ENCODE data around the gene KCNH4. TPM values are rescaled to one million over a fixed set of nuclear protein-coding genes. Genes with fewer than 3 reads are reported as not detected.

Gene KCNH4
- total and polyA plus RNA-seq, 2 of the 13 experiments (the other 11 are each of a cell fraction or from before 2014, with no cell fraction given): 0.01 to 0.09 TPM

DNA sequence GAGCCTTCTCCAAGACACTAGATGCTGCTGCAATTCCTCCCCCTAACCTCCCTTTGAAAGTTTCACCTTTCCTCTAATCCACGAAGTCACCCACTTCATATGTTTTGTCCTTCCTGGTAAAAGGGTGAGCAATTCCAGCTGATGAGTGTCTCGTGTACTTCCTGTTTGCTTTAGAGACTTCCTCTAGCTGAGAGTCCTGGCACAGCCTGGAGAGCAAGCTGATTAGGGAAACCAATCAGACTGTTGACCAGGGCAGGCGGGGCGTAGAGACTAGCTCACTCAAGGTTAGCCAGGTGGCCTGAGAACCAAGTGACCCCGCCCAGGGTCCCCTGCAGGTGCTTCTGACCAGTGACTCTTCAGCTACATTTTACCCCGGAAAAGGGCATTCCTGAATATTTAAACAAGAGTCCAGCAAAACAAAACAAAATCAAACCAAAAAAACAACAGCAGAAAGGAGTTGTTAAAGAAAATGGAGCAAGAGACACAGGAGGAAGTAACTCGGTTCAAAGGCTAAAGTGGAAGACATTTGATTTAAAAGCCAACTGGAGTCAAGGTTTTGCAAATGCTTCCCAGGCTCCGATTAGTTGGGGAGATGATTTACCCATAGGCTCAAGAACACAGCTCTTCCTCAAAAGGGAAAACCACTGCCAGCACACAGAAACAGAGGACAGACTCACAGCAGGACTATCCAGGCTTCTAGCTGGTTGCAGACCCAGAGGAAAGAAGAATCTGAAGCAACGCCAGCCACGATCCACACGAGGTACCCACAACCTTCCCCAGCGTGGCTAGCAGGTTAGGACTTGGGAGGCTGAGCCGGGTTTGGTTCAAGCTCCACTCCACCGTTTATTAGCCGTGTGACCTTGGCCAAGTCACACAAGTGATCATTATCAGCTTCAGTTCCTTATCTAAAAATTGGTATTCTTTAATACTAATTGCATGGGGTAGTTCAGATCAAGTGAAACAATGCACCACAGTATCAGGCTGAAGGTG is 45.0 kb downstream of the KCNH4 start (continued):
- TF ChIP-seq ZKSCAN8 (CRISPR knock-in tag; IDR thresholded peaks at IDR 0.05; ENCODE audit: borderline replicate concordance): no peak; the same call in 1 of the 2 replicates
- TF ChIP-seq ZNF780A (CRISPR knock-in tag; IDR thresholded peaks at IDR 0.05): no peak
- TF ChIP-seq, protein P1, sequence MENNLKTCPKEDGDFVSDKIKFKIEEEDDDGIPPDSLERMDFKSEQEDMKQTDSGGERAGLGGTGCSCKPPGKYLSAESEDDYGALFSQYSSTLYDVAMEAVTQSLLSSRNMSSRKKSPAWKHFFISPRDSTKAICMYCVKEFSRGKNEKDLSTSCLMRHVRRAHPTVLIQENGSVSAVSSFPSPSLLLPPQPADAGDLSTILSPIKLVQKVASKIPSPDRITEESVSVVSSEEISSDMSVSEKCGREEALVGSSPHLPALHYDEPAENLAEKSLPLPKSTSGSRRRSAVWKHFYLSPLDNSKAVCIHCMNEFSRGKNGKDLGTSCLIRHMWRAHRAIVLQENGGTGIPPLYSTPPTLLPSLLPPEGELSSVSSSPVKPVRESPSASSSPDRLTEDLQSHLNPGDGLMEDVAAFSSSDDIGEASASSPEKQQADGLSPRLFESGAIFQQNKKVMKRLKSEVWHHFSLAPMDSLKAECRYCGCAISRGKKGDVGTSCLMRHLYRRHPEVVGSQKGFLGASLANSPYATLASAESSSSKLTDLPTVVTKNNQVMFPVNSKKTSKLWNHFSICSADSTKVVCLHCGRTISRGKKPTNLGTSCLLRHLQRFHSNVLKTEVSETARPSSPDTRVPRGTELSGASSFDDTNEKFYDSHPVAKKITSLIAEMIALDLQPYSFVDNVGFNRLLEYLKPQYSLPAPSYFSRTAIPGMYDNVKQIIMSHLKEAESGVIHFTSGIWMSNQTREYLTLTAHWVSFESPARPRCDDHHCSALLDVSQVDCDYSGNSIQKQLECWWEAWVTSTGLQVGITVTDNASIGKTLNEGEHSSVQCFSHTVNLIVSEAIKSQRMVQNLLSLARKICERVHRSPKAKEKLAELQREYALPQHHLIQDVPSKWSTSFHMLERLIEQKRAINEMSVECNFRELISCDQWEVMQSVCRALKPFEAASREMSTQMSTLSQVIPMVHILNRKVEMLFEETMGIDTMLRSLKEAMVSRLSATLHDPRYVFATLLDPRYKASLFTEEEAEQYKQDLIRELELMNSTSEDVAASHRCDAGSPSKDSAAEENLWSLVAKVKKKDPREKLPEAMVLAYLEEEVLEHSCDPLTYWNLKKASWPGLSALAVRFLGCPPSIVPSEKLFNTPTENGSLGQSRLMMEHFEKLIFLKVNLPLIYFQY (CRISPR knock-in tag; IDR thresholded peaks at IDR 0.05; ENCODE audit: borderline replicate concordance): no peak
- TF ChIP-seq, protein P2, sequence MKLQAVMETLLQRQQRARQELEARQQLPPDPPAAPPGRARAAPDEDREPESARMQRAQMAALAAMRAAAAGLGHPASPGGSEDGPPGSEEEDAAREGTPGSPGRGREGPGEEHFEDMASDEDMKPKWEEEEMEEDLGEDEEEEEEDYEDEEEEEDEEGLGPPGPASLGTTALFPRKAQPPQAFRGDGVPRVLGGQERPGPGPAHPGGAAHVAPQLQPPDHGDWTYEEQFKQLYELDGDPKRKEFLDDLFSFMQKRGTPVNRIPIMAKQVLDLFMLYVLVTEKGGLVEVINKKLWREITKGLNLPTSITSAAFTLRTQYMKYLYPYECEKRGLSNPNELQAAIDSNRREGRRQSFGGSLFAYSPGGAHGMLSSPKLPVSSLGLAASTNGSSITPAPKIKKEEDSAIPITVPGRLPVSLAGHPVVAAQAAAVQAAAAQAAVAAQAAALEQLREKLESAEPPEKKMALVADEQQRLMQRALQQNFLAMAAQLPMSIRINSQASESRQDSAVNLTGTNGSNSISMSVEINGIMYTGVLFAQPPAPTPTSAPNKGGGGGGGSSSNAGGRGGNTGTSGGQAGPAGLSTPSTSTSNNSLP (IDR thresholded peaks at IDR 0.05; ENCODE audit: low read depth, low read length): no peak
- TF ChIP-seq AGO1 (IDR thresholded peaks at IDR 0.05; ENCODE audit: low read depth, low read length, poor library complexity, severe bottlenecking): no peak
- TF ChIP-seq GABPA (IDR thresholded peaks at IDR 0.05; ENCODE audit: low read depth, low read length): peak; percentile 47
- peak; percentile 93 for TF ChIP-seq GABPA (CRISPR knock-in tag; IDR thresholded peaks at IDR 0.05; ENCODE audit: low read depth)
- no peak for TF ChIP-seq ATAD3A (CRISPR knock-in tag; IDR thresholded peaks at IDR 0.05)
- peak; percentile 79 for TF ChIP-seq MIER2 (CRISPR knock-in tag; IDR thresholded peaks at IDR 0.05)
- TF ChIP-seq CCDC6 (CRISPR knock-in tag; IDR thresholded peaks at IDR 0.05): no peak
- no peak for TF ChIP-seq PAWR (CRISPR knock-in tag; IDR thresholded peaks at IDR 0.05; ENCODE audit: borderline replicate concordance)
- TF ChIP-seq ZSCAN22 (CRISPR knock-in tag; IDR thresholded peaks at IDR 0.05): no peak; the same call in 1 of the 2 replicates
- TF ChIP-seq SRSF1 (optimal IDR thresholded peaks at IDR 0.05; ENCODE audit: low read depth, low read length): no peak
- TF ChIP-seq RFXAP (CRISPR knock-in tag; IDR thresholded peaks at IDR 0.05; ENCODE audit: borderline replicate concordance): no peak
- peak; percentile 82 for TF ChIP-seq GATAD2A (CRISPR knock-in tag; IDR thresholded peaks at IDR 0.05)
- TF ChIP-seq, protein P3, sequence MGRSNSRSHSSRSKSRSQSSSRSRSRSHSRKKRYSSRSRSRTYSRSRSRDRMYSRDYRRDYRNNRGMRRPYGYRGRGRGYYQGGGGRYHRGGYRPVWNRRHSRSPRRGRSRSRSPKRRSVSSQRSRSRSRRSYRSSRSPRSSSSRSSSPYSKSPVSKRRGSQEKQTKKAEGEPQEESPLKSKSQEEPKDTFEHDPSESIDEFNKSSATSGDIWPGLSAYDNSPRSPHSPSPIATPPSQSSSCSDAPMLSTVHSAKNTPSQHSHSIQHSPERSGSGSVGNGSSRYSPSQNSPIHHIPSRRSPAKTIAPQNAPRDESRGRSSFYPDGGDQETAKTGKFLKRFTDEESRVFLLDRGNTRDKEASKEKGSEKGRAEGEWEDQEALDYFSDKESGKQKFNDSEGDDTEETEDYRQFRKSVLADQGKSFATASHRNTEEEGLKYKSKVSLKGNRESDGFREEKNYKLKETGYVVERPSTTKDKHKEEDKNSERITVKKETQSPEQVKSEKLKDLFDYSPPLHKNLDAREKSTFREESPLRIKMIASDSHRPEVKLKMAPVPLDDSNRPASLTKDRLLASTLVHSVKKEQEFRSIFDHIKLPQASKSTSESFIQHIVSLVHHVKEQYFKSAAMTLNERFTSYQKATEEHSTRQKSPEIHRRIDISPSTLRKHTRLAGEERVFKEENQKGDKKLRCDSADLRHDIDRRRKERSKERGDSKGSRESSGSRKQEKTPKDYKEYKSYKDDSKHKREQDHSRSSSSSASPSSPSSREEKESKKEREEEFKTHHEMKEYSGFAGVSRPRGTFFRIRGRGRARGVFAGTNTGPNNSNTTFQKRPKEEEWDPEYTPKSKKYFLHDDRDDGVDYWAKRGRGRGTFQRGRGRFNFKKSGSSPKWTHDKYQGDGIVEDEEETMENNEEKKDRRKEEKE (IDR thresholded peaks at IDR 0.05): no peak
- no peak for TF ChIP-seq ZNF589 (CRISPR knock-in tag; conservative IDR thresholded peaks at IDR 0.05)
- no peak for TF ChIP-seq ZNF205 (CRISPR knock-in tag; IDR thresholded peaks at IDR 0.05)
- TF ChIP-seq, protein P4, sequence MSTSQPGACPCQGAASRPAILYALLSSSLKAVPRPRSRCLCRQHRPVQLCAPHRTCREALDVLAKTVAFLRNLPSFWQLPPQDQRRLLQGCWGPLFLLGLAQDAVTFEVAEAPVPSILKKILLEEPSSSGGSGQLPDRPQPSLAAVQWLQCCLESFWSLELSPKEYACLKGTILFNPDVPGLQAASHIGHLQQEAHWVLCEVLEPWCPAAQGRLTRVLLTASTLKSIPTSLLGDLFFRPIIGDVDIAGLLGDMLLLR (CRISPR knock-in tag; IDR thresholded peaks at IDR 0.05): no peak
- TF ChIP-seq TCF12 (IDR thresholded peaks at IDR 0.05): no peak
- no peak for TF ChIP-seq TCF12 (CRISPR knock-in tag; IDR thresholded peaks at IDR 0.05)

Measured in HepG2 (cell line).